HG03469 (cell line): Measurements from ENCODE around the gene ANKRD55.
"Not testable (repeated sequence)": the region's sequence is repeated elsewhere in the genome, so short reads cannot be mapped to it uniquely, and the experiment has no call there.

Experiments
- ATAC-seq: cut with Tn5 transposase; IDR thresholded peaks from one replicate; pipeline ENCODE4 v1.9.1; 2021; ENCODE audit warnings: mild to moderate bottlenecking, moderate library complexity, moderate number of reproducible peaks; ENCODE audit not compliant: unreplicated experiment

ANKRD55 gene

DNA sequence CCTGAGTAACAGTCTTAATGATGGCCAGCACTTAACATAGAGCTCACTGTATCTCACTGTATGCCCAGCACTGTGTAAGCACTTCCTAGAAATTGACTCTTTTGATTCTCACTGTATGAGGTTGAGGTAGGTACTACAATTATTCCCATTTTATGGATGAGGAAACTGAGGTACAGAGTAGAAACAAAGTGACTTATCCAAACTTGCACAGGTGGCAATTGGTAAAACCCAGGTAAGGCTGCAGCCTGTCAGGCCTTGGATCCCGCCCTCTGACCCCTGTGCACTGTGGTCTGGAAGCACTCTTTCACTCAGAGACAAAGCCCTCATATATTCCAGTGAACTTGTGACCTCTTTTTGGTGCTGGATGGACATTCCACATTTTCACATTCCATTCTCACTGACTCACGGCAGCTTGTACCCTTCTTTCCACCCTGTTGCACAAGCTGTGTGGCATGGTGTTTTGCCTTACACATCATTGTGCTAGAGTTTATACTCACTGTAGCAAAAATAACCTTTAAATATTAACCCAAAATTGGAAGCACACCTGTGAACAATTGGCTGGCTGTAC, 21.7 kb downstream of the ANKRD55 start:
- no peak for ATAC-seq

DNA sequence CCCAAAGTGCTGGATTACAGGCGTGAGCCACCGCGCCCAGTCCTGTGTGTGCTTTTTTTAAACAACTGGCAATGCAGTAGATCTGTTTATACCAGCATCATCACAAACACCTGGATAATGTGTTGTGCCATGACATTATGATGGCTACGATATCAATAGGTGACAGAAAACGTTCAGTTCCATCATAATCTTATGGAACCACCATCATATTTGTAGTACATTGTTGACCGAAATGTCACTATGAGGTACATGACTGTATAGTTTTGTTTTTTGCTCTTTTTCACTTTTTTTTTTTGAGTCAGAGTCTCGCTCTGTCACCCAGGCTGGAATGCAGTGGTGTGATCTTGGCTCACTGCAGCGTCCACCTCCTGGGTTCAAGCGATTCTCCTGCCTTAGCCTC, 24.4 kb downstream of the ANKRD55 start:
- ATAC-seq = no peak

DNA sequence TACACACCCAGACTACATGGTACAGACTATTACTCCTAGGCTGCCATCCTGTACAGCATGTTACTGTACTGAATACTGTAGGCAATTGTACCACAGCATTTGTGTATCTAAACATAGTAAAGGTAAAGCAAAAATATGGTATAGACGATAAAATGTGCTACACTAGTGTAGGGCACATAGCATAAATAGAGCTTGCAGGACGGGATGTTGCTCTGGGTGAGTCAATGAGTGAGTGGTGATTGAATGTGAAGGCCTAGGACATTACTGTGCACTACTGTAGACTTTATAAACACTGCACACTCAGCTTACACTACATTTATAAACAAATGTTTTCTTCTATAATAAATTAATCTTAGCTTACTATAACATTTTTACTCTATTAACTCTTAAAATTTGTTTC, 25.6 kb downstream of the ANKRD55 start:
- ATAC-seq = no peak

DNA sequence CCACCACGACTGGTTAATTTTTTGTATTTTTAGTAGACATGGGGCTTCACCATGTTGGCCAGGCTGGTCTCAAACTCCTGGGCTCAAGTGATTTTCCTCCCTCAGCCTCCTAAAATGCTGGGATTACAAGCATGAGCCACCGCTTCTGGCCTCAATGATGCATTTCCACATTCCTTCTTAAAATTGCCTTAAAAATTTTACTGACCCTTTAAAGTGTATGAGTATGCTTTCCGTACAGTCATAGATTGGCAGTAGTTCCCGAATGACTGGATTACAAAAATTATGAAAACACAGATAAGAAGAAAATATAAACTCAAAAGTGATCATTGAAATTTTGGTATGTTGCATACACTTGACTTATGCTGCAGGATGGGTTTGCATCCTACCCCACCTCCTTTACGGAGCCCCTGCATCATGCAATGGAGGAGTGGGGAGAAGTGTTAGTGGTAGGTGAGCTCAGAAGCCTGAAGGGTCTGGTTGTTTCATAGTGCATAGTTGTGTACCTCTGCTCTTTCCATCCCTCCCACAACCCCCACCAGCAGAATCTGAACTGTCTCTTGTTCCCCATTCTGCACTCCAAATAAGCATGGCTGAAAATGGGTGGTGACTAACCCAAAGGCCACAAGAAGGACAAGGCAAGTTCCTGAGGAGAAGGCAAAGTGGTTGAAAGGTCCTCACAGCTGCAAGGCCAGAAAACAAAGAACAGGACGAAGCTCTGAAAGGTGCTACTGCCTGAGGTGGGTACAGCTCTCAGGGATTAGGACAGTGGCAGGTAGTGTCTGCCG, 26.8 kb downstream of the ANKRD55 start:
- ATAC-seq = no peak

DNA sequence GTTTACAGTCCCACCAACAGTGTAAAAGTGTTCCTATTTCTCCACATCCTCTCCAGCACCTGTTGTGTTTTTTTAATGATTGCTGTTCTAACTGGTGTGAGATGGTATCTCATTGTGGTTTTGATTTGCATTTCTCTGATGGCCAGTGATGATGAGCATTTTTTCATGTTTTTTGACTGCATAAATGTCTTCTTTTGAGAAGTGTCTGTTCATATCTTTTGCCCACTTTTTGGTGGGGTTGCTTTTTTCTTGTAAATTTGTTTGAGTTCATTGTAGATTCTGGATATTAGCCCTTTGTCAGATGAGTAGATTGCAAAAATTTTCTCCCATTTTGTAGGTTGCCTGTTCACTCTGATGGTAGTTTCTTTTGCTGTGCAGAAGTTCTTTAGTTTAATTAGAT, 29.2 kb downstream of the ANKRD55 start:
- ATAC-seq = not testable (repeated sequence)

DNA sequence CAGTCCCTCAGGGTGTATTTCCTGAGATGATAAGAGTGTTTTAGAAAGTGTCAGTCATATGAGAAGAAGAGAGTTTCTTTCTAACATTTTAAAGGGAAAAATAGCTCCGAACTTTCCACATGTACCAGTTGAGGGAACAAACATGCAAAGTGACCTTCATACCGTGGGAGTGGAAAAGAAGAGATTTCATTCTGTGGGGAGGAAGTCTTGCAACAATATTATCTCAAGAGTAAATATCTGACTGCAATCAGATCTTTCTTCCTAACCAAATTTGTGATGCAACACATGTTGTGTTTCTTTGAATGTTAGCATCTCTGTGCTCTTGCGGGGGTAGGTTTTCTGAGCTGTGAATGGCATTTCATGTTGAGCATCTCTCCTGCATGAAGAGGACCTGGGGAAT, 30.6 kb downstream of the ANKRD55 start:
- ATAC-seq = no peak

DNA sequence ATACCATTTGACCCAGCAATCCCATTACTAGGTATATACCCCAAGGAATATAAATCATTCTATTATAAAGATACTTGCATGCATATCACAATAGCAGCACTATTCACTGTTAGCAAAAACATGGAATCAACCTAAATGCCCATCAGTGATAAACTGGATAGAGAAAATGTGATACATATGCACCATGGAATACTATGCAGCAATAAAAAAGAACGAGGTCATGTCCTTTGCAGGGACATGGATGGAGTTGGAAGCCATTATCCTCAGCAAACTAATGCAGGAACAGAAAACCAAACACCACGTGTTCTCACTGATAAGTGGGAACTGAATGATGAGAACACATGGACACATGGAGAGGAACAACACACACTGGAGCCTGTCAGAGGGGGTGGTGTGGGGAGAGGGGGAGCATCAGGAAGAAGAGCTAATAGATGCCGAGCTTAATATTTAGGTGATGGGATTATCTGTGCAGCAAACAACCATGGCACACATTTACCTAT, 31.3 kb downstream of the ANKRD55 start:
- not testable (repeated sequence) for ATAC-seq

DNA sequence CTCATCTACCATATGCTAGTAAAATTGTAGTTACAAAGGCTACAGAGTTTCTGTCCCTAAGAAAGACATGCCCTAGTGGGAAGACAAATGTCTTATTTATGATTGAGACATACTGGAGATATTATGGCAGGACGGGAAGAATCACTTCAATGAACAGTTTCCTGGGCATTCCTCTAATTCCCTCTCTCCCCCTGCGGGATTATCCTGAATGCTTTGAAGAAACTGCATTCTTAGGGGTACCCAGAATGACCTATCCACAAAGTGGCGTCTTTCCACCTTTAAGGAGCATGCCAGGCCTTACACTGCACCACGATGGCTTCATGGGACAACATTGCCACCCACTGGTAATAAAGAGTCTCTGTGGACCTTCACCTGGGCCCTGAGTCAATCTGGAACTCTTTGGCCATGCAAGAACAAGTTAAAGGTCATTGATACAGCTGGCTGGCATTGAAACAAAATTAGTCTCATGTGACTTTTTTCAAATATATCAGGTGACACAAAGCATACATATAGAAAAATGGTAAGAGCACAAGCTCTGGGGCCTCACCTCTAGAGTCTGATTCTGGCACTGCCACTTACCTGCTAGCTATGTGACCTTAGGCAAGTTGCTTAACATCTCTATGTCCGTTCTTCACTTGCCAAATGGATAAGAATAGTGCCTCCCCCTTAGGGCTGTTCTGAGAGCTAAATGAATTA, 32.0 kb downstream of the ANKRD55 start:
- peak; percentile 75 for ATAC-seq

DNA sequence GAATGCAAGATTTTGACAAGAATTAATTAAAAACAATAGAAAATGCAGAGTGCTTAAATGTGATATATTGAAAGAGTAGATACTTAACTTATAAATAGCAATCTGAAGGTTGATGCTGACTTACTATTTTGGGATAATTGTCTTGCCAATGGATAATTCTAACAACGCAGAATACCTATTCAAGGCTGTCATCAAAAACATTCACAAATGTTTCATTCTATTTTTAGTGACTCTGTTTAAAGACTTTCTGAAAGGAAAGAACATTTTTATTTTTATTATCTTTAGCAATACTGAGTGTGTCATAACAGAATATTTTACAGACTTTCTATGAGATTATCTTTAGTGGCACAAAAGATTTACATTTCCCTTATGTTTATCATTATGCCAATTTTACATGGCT, 38.1 kb downstream of the ANKRD55 start:
- ATAC-seq = no peak

DNA sequence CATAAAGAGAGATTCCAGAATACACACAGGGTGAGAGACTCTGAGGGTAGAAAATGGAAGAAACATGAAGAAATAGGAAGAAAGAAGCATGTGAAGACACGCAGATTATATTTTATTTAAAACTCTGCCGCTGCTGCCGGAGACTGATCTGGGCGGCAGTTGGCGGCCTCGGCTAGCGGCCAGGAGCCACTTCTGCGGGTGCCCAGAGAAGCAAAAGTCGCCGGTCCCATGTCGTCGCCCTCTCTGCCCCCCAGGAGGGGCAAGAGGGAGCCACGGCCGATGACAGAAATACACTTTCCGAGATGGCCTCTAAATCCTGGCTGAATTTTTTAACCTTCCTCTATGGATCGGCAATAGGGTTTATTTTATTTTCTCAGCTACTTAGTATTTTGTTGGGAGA, 40.9 kb downstream of the ANKRD55 start:
- no peak for ATAC-seq

DNA sequence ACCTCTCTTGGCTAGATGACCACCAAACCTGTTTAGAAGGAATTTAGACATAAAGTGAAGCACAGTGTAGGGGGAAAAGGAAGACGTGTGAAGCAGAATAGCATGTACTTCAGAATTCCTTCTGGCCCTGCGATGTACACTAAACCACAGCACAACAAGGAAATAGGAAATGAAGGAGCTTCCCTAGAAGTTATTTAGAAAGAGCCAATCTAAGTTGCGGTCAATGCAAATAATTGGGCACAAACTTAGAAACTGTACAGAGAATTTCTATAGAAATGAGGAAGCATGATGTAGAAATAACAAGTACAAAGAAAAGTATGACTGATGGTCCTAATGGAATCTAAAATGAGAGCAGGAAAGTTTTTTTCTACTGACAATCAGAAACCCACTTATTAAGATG, 41.5 kb downstream of the ANKRD55 start:
- ATAC-seq = no peak

DNA sequence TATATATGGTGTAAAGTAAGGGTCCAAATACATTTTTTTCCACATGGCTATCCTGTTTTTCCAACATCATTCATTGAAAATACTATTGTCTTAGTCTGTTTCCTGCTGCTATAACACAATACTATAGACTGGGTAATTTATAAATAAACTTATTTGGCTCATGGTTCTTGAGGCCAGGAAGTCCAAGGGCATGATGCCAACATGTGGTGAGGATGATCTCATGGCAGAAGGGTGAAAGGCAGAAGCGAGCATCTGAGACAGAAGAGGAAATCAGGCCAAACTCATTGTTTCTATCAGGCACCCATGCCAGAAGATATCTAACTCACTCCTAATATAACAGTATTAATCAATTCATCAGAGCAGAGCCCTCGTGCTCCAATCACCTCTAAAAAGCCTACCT, 42.6 kb downstream of the ANKRD55 start:
- no peak for ATAC-seq

DNA sequence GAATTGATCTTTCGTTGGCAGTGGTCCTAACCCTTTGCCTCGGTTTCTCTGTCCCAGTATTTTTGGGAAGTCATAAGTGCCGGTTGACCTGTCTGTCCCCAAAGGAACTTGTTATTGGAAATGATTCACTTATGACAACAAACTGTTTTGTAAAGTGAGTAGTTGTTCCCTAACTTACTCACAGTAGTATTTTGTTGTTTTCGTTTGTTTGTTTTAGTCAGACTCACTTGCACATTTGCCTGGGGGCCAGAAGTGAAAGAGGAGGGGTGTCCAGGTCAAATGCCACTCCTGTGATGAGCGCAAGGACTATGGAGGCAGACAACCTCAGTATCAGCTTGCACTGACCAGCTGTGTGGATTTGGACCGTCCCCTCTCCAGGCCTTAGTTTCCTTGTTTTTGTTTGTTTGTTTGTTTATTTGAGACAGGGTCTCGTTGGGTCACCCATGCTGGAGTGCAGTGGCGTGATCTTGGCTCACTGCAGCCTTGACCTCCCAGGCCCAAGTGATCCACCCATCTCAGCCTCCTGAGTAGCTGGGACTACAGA, 47.3 kb downstream of the ANKRD55 start:
- no peak for ATAC-seq

DNA sequence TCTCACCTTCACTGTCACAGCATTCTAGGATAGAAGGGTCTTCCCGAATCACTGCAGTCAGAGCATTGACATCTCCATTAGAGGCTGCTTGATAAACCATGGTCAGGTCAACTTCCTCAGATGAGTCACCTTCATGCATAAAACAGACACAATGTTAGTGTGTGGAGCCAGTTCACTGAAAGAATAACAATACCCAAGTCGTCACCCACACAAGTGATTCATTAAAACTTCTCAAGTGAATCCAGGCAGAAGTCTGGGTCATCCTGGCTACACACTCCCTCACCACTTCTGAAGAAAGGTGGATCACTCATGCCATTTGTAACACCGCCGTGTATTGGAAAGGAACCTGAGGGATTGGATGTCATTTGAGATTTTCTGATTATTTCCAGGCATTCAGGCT, 49.6 kb downstream of the ANKRD55 start:
- ATAC-seq = no peak

DNA sequence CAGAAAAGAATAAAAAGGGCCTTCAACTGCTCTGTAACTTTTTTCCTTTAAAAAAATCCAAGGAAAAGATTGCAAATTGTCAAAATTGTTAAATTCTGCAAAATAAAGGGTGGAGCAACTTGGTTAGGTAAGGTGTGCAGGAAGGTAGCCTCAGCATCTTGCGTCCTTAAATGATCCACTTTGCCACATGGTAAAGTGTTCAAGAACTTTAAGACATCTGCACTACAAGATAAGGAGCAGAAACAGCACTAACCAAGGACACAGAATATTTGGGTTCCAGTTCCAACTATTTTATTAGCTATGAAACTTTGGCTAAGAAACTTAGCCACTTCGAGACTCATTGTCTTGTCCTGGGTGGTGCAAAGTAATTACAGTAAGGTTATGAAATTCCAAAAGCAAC, 53.7 kb downstream of the ANKRD55 start:
- no peak for ATAC-seq

DNA sequence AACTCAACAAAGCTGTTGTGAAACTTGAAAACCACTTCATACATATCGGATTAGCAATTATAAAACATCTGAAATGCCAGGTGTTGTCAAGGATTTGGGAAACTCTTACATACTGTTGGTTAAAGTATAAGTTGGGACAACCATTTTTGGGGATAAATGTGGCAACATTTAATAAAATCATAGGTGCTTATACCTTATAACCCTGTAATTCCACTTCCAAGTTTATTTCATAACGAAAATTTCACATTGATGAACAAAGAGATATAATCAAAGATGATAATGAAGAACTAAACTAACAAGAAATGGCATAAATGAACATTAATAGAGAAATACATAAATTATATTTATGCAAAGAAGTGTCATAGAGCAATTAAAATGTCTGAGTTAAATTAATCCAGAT, 54.3 kb downstream of the ANKRD55 start:
- no peak for ATAC-seq

DNA sequence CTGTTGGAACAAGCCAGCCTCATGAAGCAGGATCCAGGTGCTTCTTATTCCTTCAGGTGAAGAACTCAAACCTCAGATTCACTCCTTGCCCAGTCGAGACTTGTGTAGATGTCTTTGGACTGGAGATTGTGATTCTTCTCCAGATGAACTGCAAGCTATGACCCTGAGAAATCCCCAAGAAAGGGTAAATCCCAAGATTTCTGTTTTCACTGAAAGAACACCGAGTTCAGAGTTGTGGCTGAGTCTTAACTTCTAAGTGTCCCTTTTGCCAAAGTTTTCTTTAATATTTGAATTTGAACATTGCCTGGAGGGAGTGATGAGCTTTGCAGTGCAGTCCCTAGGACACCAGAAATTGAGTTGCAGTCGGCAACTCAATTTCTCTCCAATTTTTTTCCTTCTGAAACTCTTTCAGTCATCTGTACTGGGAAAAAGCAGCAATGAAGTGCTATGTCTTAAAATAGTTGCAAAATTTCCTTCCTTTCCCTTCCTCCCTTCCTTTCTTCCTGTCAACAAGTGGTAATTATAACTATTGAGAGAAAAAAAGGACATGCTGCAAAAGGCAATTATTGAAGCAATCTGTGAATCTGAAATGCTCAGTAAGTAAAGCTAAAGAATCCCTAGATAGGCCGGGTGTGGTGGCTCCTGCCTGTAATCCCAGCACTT, 56.1 kb downstream of the ANKRD55 start:
- no peak for ATAC-seq

DNA sequence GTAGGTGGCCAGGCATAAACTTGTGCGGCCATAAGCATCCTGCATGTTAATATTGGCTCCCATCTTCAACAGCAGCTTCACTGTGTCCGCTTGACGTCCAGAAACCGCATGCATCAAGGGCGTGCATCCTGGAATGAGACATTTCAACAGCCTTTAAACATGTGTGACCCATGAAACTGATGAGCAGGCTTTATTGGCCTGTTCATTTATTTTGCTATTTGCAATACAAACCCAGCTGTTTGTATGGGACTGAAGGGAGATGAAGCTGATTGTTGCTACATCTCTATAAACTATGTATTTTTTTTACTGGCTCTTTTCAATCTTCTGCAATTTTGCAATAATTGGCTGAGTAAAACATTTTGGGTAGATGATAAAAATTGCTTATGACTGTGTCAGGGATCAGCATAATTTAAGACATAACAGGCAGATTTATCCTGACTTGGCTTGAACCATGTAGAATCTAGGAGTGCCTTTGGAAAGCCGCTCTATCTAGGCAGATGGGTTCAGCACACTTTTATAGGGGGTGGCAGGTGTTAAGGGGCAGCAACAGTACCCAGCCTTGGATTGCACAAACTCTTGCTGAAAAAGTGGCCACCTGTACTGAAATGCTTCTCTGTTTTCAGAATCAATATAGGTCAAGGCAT, 56.9 kb downstream of the ANKRD55 start:
- ATAC-seq = no peak

DNA sequence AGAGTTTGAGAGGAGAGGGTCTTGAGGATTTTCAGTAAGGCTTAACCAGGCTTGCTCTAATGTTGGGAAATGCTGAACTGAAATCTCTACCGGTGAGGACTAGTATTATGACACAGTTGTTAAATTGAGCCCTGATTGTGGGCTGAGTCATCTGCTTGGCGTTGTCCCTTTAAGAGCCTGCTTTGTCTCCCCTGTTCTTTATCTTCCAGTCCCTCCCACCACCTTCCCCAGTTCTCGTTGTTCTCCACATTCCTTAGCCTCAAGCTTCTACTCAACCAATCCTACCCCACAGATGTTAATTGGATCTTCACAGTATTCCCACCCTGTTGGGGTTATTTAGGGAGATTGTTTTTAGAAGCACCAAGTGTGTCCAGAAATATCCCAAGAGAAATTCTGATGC, 57.6 kb downstream of the ANKRD55 start:
- no peak for ATAC-seq

DNA sequence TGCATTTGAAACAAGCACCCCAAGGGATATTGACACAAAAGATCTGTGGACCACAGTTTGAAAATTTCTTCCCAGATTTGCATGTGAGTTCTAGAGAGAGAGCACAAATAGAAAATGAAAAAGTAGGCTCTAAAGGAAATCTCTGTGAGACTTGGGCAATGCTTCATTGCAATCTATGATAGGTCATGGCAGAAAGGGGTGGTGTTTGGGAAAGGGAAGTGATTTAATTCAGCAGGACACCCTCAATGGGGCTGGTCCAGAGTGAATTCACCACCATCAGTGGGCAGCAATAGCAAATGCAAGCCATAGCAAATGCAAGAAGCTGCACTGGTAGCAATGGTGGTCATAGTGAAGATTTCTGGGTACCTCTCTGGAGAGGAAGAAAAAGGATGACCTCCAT, 58.1 kb downstream of the ANKRD55 start:
- no peak for ATAC-seq

DNA sequence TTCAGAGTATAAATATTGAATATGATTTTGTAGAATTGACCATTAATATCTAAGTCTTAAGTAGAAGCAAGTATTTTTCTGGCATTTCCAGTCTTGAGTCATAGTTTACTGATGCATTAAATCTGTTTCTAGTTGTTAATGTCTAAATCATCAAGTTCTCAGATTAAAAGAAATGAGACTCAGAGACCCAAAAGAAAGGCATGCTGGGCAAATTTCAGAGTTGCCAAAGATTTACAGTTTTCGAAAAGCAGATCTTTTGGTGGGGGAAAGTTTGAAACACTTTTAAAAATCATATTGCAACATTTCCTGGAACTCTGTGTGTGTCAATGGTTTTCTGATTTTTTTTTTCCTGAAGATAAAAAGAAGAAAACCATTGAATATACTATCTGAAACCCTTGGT, 60.9 kb downstream of the ANKRD55 start:
- no peak for ATAC-seq
